LNCaP clone FGC (cell line): ENCODE results near the gene OR2L13.
"Not testable (repeated sequence)": the region's sequence is repeated elsewhere in the genome, so short reads cannot be mapped to it uniquely, and the experiment has no call there.

Source experiments
- DNase-seq: peaks from one replicate; pipeline ENCODE4 v3.0.0-alpha.2; 2011; ENCODE audit warnings: low read depth
- H3K4me3 ChIP-seq: 2 replicates; pipeline ENCODE4 v1.5.1; 2011; ENCODE audit warnings: mild to moderate bottlenecking, low read depth, low read length, control low read depth
- CTCF ChIP-seq: IDR thresholded peaks from 2 replicates; pipeline ENCODE4 v1.5.1; 2012; ENCODE audit warnings: mild to moderate bottlenecking; ENCODE audit not compliant: control insufficient read depth, insufficient read depth; ENCODE audit errors: extremely low read depth

OR2L13 gene

GRCh38 chr1:248065604-248066003 is 29.4 kb upstream of the OR2L13 start:
- DNase-seq = no peak

GRCh38 chr1:248083864-248084263 is 11.1 kb upstream of the OR2L13 start:
- not testable (repeated sequence) for H3K4me3 ChIP-seq

More at GRCh38 chr1:248065604-248066003, 29.4 kb upstream of the OR2L13 start:
- TF ChIP-seq CTCF = no peak
- H3K4me3 ChIP-seq = no peak overlapping the region

GRCh38 chr1:248098529-248098928 is 3.5 kb downstream of the OR2L13 start:
- DNase-seq = no peak
- TF ChIP-seq CTCF = no peak
- no peak overlapping the region for H3K4me3 ChIP-seq

More at GRCh38 chr1:248083864-248084263, 11.1 kb upstream of the OR2L13 start:
- DNase-seq = not testable (repeated sequence)

- no peak overlapping the region for H3K4me3 ChIP-seq
- DNase-seq = no peak
- no peak for TF ChIP-seq CTCF
These were observed 7.9 kb downstream of the OR2L13 start for GRCh38 chr1:248102847-248103246.

GRCh38 chr1:248111157-248111556 is 16.2 kb downstream of the OR2L13 start:
- no peak for DNase-seq
- no peak for TF ChIP-seq CTCF
- no peak overlapping the region for H3K4me3 ChIP-seq

- DNase-seq = no peak
- no peak for TF ChIP-seq CTCF
- H3K4me3 ChIP-seq = no peak overlapping the region
These were observed 19.9 kb downstream of the OR2L13 start for GRCh38 chr1:248114890-248115289.

- no peak overlapping the region for H3K4me3 ChIP-seq
- no peak for DNase-seq
- no peak for TF ChIP-seq CTCF
These were observed 32.7 kb downstream of the OR2L13 start for GRCh38 chr1:248127653-248128052.
